IPS-11a (cell line): ENCODE data around the gene VN1R2.
A peak's percentile ranks its signal among the peaks of the same experiment; 100 is the strongest.
"Not testable (repeated sequence)": the region's sequence is repeated elsewhere in the genome, so short reads cannot be mapped to it uniquely, and the experiment has no call there.

Experiments used
- H3K4me3 ChIP-seq: one replicate; pipeline ENCODE4 v1.5.1; 2013; ENCODE audit warnings: low read depth, low read length, control low read depth

VN1R2 gene

GRCh38 chr19:53257715-53258342, at the start of gene VN1R2:
TSS of gene VN1R2 (plus strand) at chr19:53258292. CDS start at chr19:53258376, 84 bp downstream.
- H3K4me3 ChIP-seq, result not testable (repeated sequence)

GRCh38 chr19:53211554-53211953, 46.5 kb upstream of the VN1R2 start:
- H3K4me3 ChIP-seq, result not testable (repeated sequence)

GRCh38 chr19:53212703-53213320, 45.3 kb upstream of the VN1R2 start:
- no peak overlapping the region for H3K4me3 ChIP-seq

- not testable (repeated sequence) for H3K4me3 ChIP-seq
Observed at GRCh38 chr19:53222716-53223115, 35.4 kb upstream of the VN1R2 start.

GRCh38 chr19:53224606-53225005, 33.5 kb upstream of the VN1R2 start:
- H3K4me3 ChIP-seq, result no peak overlapping the region

- H3K4me3 ChIP-seq, result no peak overlapping the region
Observed at GRCh38 chr19:53237114-53237777, 20.8 kb upstream of the VN1R2 start.

GRCh38 chr19:53246498-53246897, 11.6 kb upstream of the VN1R2 start:
- H3K4me3 ChIP-seq, result no peak overlapping the region

- peak within 1 kb of the TSS; percentile 93 for H3K4me3 ChIP-seq
Observed at GRCh38 chr19:53254411-53255341, 3.4 kb upstream of the VN1R2 start, which contains the start of gene ZNF677. TSS of gene ZNF677 (minus strand) at chr19:53254873. CDS start at chr19:53251550, 3,323 bp downstream.

GRCh38 chr19:53267623-53268022, 9.5 kb downstream of the VN1R2 start, which contains the start of gene VN1R4:
TSS of gene VN1R4 (minus strand) at chr19:53267723. CDS start at chr19:53267665, 58 bp downstream.
- not testable (repeated sequence) for H3K4me3 ChIP-seq

GRCh38 chr19:53269861-53270260, 11.8 kb downstream of the VN1R2 start:
- H3K4me3 ChIP-seq, result not testable (repeated sequence)

- no peak overlapping the region for H3K4me3 ChIP-seq
Observed at GRCh38 chr19:53272044-53272443, 14.0 kb downstream of the VN1R2 start.

- H3K4me3 ChIP-seq, result no peak overlapping the region
Observed at GRCh38 chr19:53275480-53275879, 17.4 kb downstream of the VN1R2 start.

GRCh38 chr19:53281947-53282346, 23.9 kb downstream of the VN1R2 start:
- not testable (repeated sequence) for H3K4me3 ChIP-seq

GRCh38 chr19:53285087-53285486, 27.0 kb downstream of the VN1R2 start:
- no peak overlapping the region for H3K4me3 ChIP-seq

- H3K4me3 ChIP-seq, result no peak overlapping the region
Observed at GRCh38 chr19:53290758-53291549, 32.9 kb downstream of the VN1R2 start.

GRCh38 chr19:53294786-53295441, 36.8 kb downstream of the VN1R2 start:
- no peak overlapping the region for H3K4me3 ChIP-seq

GRCh38 chr19:53301341-53301740, 43.2 kb downstream of the VN1R2 start:
- not testable (repeated sequence) for H3K4me3 ChIP-seq

- no peak overlapping the region for H3K4me3 ChIP-seq
Observed at GRCh38 chr19:53308339-53308811, 50.3 kb downstream of the VN1R2 start.
